Measurements from ENCODE around the gene COL23A1.

COL23A1 gene

GRCh38 chr5:178398901-178399700, 191.1 kb downstream of the COL23A1 start:
- DNase-seq = no peak

DNA sequence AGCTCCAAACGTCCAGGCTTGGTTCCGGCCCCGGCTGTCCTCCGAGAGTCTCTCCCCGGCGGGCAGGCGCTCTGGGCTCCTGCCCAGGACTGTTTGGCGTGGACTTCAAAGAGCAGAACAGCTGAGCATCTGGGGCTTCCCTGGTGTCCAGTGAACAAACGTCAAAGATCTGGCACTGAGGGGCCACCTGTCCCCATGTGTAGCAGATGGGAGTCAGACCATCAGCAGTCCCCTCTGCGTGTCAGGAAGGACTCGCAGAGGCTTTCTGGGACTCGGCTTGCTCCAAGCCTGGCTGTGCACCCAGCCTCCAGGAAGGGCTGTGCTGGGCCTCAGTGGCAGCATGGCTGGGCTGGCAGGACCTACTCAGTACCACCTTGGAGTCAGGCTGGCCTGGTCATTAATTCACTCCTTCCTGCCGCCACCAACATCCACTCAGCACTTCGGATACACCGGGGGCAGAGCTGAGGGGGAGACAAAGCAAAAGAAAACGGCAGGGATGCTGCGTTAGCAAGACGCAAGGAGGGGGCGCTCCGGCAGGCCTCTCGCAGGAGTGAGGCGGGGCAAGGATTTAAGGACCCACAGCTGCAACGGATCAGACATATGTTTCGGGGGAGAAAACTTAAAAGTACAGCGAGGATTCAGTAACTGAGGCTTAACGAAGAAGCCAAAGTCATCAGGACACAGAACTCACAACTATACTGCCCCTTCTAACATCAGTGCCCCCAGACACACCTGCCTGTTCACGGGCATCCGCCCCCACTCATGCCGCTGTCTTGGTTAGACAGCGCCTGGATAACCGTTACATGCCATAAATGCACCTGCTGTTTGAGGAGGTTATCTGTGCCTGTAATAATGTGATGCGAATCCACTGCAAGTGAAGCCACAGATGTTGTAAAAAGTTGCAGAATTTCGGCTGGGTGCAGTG, 193.1 kb downstream of the COL23A1 start:
- DNase-seq = peak in 2 of 51 donors; percentile 7 to 16

DNA sequence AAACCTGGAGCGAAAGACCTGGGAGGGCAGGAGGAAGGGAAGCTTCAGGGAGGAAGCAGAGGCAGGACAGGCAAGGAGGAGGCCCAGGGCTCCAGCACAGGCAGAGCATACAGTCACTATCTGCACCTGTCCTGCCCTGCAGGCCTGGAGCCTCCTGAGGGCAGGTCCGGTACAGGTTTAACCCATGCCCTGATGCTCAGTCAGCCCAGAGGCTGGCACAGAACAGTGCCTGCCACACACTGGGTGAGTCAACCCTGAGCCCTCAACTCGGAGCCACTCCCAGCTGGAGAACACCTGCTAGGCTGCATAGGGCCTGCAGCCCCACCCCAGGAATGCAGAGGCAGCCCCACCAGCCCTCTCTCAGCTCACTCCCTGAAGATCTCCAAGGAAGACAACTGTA, 196.1 kb downstream of the COL23A1 start:
- DNase-seq = no peak

DNA sequence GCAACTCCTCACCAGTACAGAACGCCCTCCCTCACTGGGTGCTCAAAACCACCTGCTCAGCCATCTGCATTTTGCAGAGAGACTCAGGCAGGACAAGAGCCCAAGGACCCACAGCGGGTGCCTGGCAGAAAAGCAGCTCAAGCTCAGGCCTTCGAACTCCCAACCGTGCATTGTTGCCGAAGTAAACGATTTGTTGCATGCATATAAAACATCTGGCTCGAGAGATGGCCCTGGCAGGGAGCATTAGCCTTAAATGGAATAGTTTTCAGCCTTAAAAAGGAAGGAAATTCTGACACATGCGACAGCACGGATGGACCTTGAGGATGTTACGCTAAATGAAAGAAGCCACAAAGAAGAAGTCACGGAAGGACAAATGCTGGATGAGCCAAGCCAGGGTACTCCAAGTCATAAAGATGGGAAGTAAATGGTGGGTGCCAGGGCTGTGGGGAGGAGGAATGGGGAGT, 197.2 kb downstream of the COL23A1 start:
- no peak for DNase-seq

DNA sequence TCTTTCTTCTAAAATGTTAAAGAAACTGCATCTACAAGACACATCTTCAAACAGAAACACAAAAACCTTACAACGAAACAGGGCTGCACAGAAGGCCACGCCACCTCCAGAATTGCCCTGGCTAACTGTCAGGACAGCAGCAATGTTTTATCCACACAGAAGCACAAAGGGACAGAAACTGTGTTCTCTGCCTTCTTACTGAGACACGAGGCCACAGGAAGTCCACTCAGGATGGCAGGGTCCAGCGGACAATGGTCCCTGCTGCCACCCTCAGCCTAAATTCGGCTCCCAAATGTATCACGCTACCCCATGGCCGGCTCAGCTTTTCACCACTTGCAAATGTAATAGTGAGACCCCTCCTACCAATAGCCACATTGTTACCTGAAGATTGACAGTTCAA, 197.8 kb downstream of the COL23A1 start:
- DNase-seq = no peak

DNA sequence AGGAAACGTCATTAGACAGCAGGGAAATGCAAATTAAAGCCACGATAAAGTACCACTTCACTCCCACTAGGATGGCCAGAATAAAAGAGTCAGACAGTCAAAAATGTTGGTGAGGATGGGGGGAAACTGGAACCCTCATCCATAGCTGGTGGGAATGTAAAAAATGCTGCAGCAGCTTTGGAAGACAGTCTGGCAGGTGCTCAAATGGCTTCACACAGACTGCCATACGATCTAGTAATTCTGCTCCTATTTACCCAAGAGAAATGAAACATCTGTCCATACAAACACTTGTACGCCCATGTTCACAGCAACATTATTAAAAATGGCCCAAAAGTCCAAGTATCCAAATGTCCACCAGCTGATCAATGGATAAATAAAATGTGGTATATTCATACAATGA, 198.7 kb downstream of the COL23A1 start:
- no peak for DNase-seq

DNA sequence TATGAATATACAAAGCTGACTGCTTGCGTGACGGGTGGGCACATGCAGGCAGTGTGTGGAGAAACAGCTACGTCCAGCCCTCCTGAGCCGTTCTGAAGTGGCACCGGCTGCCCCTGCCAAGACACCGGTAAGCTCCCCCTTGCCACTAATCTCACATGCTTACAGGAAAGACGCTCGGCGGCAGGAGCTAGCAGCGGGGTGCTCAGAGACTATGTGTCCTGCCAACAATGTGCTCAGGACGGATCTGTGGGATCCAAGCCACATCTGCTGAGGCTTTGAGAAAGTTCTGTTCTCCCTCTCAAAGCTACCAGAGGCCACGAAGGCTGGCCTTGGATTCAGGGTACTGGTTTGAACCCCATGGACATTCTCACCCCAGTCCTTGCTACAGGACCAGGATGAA, 200.4 kb downstream of the COL23A1 start:
- no peak for DNase-seq

DNA sequence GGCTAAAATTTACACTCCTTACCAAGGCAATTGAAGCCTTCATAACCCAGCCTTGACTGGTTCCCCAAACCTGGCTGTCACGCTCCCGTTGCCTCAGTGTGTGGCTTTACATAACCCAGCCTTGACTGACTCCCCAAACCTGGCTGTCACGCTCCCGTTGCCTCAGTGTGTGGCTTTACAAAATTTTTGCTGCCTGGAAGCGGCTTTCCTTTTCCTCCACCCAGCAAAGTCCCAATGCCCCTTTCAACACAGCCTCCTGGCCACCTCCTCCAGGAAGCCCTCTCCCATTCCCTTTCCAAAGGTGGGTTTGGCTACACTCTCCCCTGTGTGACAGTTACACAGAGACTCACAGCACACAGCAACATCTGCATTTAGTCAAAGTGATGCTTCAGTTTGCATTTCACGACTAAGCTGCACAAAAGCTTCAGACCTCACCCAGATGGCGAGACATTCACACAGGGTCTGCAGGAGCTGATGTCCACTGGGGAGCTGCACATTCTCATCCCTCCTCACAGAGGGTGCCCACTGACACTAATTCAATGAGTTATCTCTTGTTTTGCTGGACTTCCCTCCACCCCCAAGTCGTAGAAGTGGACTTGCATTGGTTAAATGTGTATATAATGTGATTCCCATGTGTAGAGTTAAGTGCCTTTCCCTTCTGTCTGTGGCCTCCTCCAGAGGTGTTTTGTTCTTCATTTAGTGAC, 201.0 kb downstream of the COL23A1 start:
- DNase-seq = no peak

- DNase-seq = no peak
Measured at GRCh38 chr5:178388386-178389025, 201.7 kb downstream of the COL23A1 start.

GRCh38 chr5:178387856-178388190, 202.4 kb downstream of the COL23A1 start:
- DNase-seq = no peak

DNA sequence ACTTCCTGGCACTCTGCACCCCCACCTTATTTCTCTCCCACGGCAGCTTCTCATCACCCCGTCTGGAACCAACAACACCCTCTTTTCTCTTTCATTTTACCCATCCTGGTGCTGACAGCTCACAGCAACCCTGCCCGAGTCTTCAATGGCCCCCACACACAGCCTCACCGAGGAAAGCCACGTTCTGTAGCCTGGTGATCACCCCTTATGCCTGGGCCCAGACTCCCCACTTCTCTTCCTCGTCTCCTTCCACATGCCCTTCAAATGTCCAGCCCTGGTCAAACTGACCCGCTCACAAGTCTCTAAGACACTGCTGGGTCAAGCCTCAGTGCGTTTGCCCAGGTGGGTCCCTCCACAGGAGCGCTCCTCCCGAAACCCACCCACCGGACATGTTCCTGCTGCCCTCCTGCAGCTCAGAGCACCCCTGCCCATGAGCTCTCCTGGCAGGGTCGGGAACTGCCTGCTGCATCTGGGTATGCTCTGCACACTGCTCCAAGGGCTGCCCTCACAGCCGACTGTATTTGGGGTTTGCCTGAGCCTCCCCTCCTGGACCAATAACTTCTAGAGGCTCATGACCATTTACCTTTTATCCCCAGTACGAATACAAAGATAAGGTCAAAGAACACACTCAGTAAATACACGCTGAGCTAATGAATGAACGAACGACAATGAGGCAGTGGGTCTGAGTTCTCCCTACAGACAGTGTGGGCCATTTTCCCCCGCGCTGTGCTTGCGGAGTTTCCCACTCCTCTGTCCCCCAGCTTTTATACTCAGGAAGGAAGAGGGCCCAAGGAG, 202.9 kb downstream of the COL23A1 start:
- DNase-seq = no peak

DNA sequence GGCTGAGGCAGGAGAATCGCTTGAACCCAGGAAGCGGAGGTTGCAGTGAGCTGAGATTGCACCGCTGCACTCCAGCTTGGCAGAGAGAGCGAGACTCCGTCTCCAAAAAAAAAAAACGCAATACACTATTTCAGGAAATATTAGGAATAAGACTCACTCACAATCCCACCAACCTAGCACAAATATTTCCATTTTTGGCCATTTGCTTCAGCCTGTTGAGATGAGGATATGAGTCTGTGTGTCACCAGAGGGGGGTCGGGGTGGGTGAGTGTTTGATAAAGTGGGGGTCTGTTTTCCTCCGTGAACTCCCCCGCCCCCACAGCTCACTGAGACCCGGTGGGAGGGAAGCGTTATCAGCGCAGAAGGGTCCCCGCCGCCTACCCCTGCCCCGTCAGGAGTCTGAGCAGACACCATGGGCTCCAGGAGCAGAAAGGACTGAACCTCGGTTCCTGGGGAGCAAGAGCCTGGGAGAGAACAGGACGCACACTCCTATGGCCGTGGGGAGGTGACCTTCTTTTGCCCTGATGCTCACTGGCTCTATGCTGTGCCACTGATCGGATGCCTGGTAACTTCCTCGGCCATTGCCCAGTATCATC, 203.8 kb downstream of the COL23A1 start:
- no peak for DNase-seq

- no peak for DNase-seq
Measured at GRCh38 chr5:178385496-178385890, 204.7 kb downstream of the COL23A1 start.

- no peak for DNase-seq
Measured at GRCh38 chr5:178384816-178385495, 205.2 kb downstream of the COL23A1 start.

DNA sequence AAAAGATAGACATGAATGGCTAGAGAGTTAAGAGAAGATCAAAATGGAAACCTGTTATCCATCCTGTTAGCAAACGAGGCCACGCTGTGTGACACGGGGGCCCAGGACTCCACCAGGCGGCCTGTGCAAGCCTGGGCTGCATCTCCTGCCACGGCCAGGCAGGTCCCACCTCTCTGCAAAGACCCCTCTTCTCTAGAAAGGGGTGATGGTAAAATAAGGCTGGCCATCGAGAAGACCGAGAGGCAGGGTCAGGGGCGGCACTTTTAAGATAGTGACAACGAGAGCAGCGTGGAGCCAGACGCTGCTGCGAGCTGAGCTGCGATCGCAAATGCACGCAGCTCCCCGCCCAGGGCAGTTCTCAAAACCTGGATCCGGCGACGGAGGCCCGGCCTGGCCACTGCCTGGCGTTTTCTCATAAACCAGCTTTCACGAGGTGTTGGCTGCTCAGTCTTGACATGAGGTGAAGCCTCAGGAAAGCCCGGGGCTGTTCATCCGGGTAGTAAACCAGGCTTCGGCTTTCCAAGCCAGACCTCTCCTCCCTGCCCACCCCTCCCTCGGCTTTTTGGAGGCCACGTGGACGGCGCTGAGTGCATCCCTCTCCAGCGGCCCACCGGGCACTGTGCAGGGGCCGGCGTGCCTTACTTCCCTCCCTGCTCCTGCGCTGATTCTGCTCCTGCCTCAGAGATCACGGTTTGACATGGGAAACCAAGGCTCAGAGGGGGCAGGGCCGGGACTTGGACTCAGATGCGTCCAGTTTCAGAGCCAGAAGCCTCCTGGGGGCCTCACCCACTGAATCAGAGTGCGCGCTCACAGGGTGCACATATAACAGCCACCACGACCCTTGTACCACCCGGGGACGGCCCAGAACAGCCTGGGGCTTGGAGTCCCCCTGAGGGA, 206.0 kb downstream of the COL23A1 start:
- DNase-seq = peak in 6 of 51 donors; percentile 7 to 19 (median 14)

- no peak for DNase-seq
Measured at GRCh38 chr5:178383301-178383918, 206.8 kb downstream of the COL23A1 start.

DNA sequence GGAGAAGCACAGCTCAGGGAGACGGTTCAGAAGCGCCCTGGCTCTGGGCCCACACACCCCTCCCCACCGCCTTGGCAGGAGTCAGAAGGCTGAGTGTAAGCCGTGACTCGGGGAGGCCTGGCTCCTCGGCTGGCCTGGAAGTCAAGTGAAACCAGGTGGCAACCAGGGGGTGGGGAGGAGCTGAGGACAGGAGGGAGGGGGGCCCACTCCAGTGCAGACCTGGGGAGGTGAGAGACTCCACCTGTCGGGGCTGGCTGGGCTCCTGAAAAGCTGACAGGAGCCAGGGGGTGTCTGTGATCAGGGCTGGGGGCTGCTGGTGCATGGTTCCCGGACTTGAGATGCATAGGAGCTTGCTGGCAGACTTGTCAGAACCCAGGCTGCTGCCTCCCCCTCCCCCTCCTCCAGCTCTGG, 207.4 kb downstream of the COL23A1 start:
- no peak for DNase-seq
